Stimulated activated CD4-positive, alpha-beta T cell treated with anti-CD3 and anti-CD28 coated beads, TNF-alpha, amount 100 ng/mL, for 48 hours (primary cell): Measurements from ENCODE around the gene MFSD2B.

Experiments used
- DNase-seq, 3 donors: peaks; one replicate each; pipeline ENCODE4 v3.0.0-alpha.2; 2020; ENCODE audit warnings: low read depth in 3 of 3

The MFSD2B gene

GRCh38 chr2:24050041-24050979, 40.4 kb downstream of the MFSD2B start:
- peak in 1 of 3 donors; percentile 16 for DNase-seq

- no peak for DNase-seq
Observed at GRCh38 chr2:24051833-24052232, 41.9 kb downstream of the MFSD2B start.

GRCh38 chr2:24052951-24053350, 43.1 kb downstream of the MFSD2B start:
- DNase-seq: no peak

GRCh38 chr2:24054366-24055010, 44.6 kb downstream of the MFSD2B start:
- no peak for DNase-seq

- no peak for DNase-seq
Observed at GRCh38 chr2:24055750-24056149, 45.9 kb downstream of the MFSD2B start.

- no peak for DNase-seq
Observed at GRCh38 chr2:24058564-24059271, 48.8 kb downstream of the MFSD2B start.

- DNase-seq: no peak
Observed at GRCh38 chr2:24065341-24065740, 55.5 kb downstream of the MFSD2B start.

GRCh38 chr2:24072259-24072658, 62.4 kb downstream of the MFSD2B start:
- DNase-seq: no peak

- DNase-seq: no peak
Observed at GRCh38 chr2:24073816-24074215, 63.9 kb downstream of the MFSD2B start.

GRCh38 chr2:24075259-24075658, 65.4 kb downstream of the MFSD2B start:
- DNase-seq: no peak
